Activated naive CD4-positive, alpha-beta T cell treated with anti-CD3 and anti-CD28 coated beads for 36 hours (primary cell): Measurements from ENCODE around the gene PAIP2B. TPM values are rescaled to one million over a fixed set of nuclear protein-coding genes. Genes with fewer than 3 reads are reported as not detected.
"Not testable (repeated sequence)": the region's sequence is repeated elsewhere in the genome, so short reads cannot be mapped to it uniquely, and the experiment has no call there.

Experiments used
- CTCF ChIA-PET: fragments of 350-600 bp; sonication (Branson Sonifier 250); formaldehyde crosslinking; loops from one replicate; lab custom pipeline; 2021; ENCODE audit warnings: antibody characterized with exemption; lab: Charles Lee
- DNase-seq: peaks from one replicate; pipeline ENCODE4 v3.0.0-alpha.2; 2020
- H3K27ac Mint-ChIP-seq: one replicate; pipeline ENCODE4 v1.8.0; 2021; ENCODE audit warnings: mild to moderate bottlenecking, mixed read lengths
- H3K27me3 Mint-ChIP-seq: one replicate; pipeline ENCODE4 v1.8.0; 2021; ENCODE audit warnings: low read depth, mixed read lengths
- H3K36me3 Mint-ChIP-seq: one replicate; pipeline ENCODE4 v1.8.0; 2021; ENCODE audit warnings: low read depth, mixed read lengths
- H3K4me1 Mint-ChIP-seq: one replicate; pipeline ENCODE4 v1.8.0; 2021; ENCODE audit warnings: low read depth, mixed read lengths
- H3K4me3 Mint-ChIP-seq: one replicate; pipeline ENCODE4 v1.8.0; 2021; ENCODE audit warnings: mild to moderate bottlenecking, moderate library complexity, mixed read lengths
- H3K9me3 Mint-ChIP-seq: one replicate; pipeline ENCODE4 v1.8.0; 2021; ENCODE audit warnings: mixed read lengths
- intact Hi-C: fragments of 100-400 bp; cut with micrococcal nuclease; formaldehyde crosslinking; loops from one replicate; pipeline ENCODE4 v1.15.1; 2023
- total RNA-seq, 2 experiments: library from RNA; stranded (reverse); gene quantifications; one replicate each; pipeline ENCODE4 v1.2.3, GENCODE V29; 2021

The PAIP2B gene
- total RNA-seq, 2 experiments from 2014 or later = 3.0 to 3.2 TPM

GRCh38 chr2:71243634-71244301 lies 16.9 kb upstream of the PAIP2B start:
- H3K4me3 Mint-ChIP-seq = no peak overlapping the region
- DNase-seq = no peak
- no peak overlapping the region for H3K27ac Mint-ChIP-seq
- intact Hi-C loops = no loop called here
- peaks cover 2% of the 10 kb centered on the region for H3K9me3 Mint-ChIP-seq
- H3K4me1 Mint-ChIP-seq = no peaks in the 10 kb centered on the region
- H3K36me3 Mint-ChIP-seq = no peaks in the 10 kb centered on the region
- CTCF ChIA-PET = no interaction called here
- peaks cover 12% of the 10 kb centered on the region for H3K27me3 Mint-ChIP-seq

GRCh38 chr2:71240794-71241193 lies 13.9 kb upstream of the PAIP2B start:
- no peak for DNase-seq
- H3K4me1 Mint-ChIP-seq = no peaks in the 10 kb centered on the region
- no peak overlapping the region for H3K27ac Mint-ChIP-seq
- intact Hi-C loops = no loop called here
- CTCF ChIA-PET = no interaction called here
- H3K27me3 Mint-ChIP-seq = peaks cover 5% of the 10 kb centered on the region
- no peak overlapping the region for H3K4me3 Mint-ChIP-seq
- no peaks in the 10 kb centered on the region for H3K9me3 Mint-ChIP-seq
- no peaks in the 10 kb centered on the region for H3K36me3 Mint-ChIP-seq

GRCh38 chr2:71238089-71238488 lies 11.2 kb upstream of the PAIP2B start:
- H3K27ac Mint-ChIP-seq = no peak overlapping the region
- H3K4me1 Mint-ChIP-seq = no peaks in the 10 kb centered on the region
- CTCF ChIA-PET = interaction anchor here (1.6 kb wide), 1 partner anchor 61 kb away, joined by 4 read pairs; no protein-coding TSS in a partner anchor

GRCh38 chr2:71235930-71236587 lies 9.2 kb upstream of the PAIP2B start:
- H3K4me3 Mint-ChIP-seq = no peak overlapping the region
- H3K4me1 Mint-ChIP-seq = no peaks in the 10 kb centered on the region
- no peaks in the 10 kb centered on the region for H3K9me3 Mint-ChIP-seq
- no peak for DNase-seq
- H3K27me3 Mint-ChIP-seq = peaks cover 5% of the 10 kb centered on the region
- H3K27ac Mint-ChIP-seq = no peak overlapping the region
- CTCF ChIA-PET = interaction anchor here (0.9 to 1.0 kb wide), 2 partner anchors 9 to 96 kb away, joined by 4 to 5 read pairs; partner anchors contain the start of gene ZNF638
- H3K36me3 Mint-ChIP-seq = no peaks in the 10 kb centered on the region
- intact Hi-C loops = no loop called here

More at GRCh38 chr2:71238089-71238488, 11.2 kb upstream of the PAIP2B start:
- DNase-seq = no peak
- H3K27me3 Mint-ChIP-seq = peaks cover 5% of the 10 kb centered on the region
- H3K9me3 Mint-ChIP-seq = no peaks in the 10 kb centered on the region
- H3K36me3 Mint-ChIP-seq = no peaks in the 10 kb centered on the region
- no peak overlapping the region for H3K4me3 Mint-ChIP-seq
- intact Hi-C loops = no loop called here

GRCh38 chr2:71233072-71233471 lies 6.2 kb upstream of the PAIP2B start:
- CTCF ChIA-PET = not testable (repeated sequence)

GRCh38 chr2:71226096-71226964 lies 573 bp downstream of the PAIP2B start:
- DNase-seq = peak; percentile 42
- no peaks in the 10 kb centered on the region for H3K9me3 Mint-ChIP-seq
- peak overlapping the region; percentile 85 for H3K27ac Mint-ChIP-seq
- CTCF ChIA-PET = interaction anchor here (0.6 to 1.3 kb wide), 4 partner anchors 102 to 288 kb away, joined by 3 to 8 read pairs (median 3); partner anchors contain the start of gene ZNF638
- H3K4me1 Mint-ChIP-seq = peaks cover 19% of the 10 kb centered on the region
- no peaks in the 10 kb centered on the region for H3K27me3 Mint-ChIP-seq
- intact Hi-C loops = loop anchor here (5.0 to 10.0 kb wide), 2 partner anchors 228 to 1484 kb away; partner anchors contain the start of genes ANXA4 and DYSF
- H3K4me3 Mint-ChIP-seq = peak overlapping the region; percentile 99
- no peaks in the 10 kb centered on the region for H3K36me3 Mint-ChIP-seq

More at GRCh38 chr2:71233072-71233471, 6.2 kb upstream of the PAIP2B start:
- intact Hi-C loops, H3K36me3 Mint-ChIP-seq, H3K27ac Mint-ChIP-seq, DNase-seq, H3K4me3 Mint-ChIP-seq, H3K4me1 Mint-ChIP-seq, H3K27me3 Mint-ChIP-seq, H3K9me3 Mint-ChIP-seq: not testable (repeated sequence)

GRCh38 chr2:71224935-71225334 lies 2.0 kb downstream of the PAIP2B start:
- intact Hi-C loops = loop anchor here (1.0 to 10.0 kb wide), 4 partner anchors 57 to 1483 kb away; partner anchors contain the start of genes ANXA4 and DYSF
- Mint-ChIP-seq H3K4me3 (no peak overlapping the region), H3K36me3 (no peaks in the 10 kb centered on the region), H3K4me1 (peaks cover 19% of the 10 kb centered on the region), H3K9me3 (no peaks in the 10 kb centered on the region), H3K27me3 (no peaks in the 10 kb centered on the region), H3K27ac (no peak overlapping the region)
- CTCF ChIA-PET = interaction anchor here (2.3 kb wide), 1 partner anchor 106 kb away, joined by 8 read pairs; the partner anchor contains the start of gene ZNF638
- no peak for DNase-seq

GRCh38 chr2:71224457-71224856 lies 2.4 kb downstream of the PAIP2B start:
- H3K4me1 Mint-ChIP-seq = peaks cover 19% of the 10 kb centered on the region
- no peaks in the 10 kb centered on the region for H3K9me3 Mint-ChIP-seq
- H3K27ac Mint-ChIP-seq = no peak overlapping the region
- no peak overlapping the region for H3K4me3 Mint-ChIP-seq
- no peaks in the 10 kb centered on the region for H3K27me3 Mint-ChIP-seq
- H3K36me3 Mint-ChIP-seq = no peaks in the 10 kb centered on the region
- no peak for DNase-seq
- CTCF ChIA-PET = interaction anchor here (2.3 kb wide), 1 partner anchor 107 kb away, joined by 8 read pairs; the partner anchor contains the start of gene ZNF638
- intact Hi-C loops = loop anchor here (1.0 to 10.0 kb wide), 3 partner anchors 58 to 286 kb away; partner anchors contain the start of gene DYSF

GRCh38 chr2:71223767-71224333 lies 3.1 kb downstream of the PAIP2B start:
- Mint-ChIP-seq H3K9me3 (no peaks in the 10 kb centered on the region), H3K36me3 (no peaks in the 10 kb centered on the region), H3K27ac (no peak overlapping the region), H3K4me3 (no peak overlapping the region), H3K27me3 (no peaks in the 10 kb centered on the region), H3K4me1 (peaks cover 19% of the 10 kb centered on the region)
- intact Hi-C loops = loop anchor here (1.0 to 10.0 kb wide), 3 partner anchors 58 to 287 kb away; partner anchors contain the start of gene DYSF
- peak; percentile 35 for DNase-seq
- CTCF ChIA-PET = interaction anchor here (2.3 kb wide), 1 partner anchor 107 kb away, joined by 8 read pairs; the partner anchor contains the start of gene ZNF638

- intact Hi-C loops = loop anchor here (10.0 kb wide), 1 partner anchor 234 kb away; the partner anchor contains the start of gene DYSF
- no peak overlapping the region for H3K27ac Mint-ChIP-seq
- no peaks in the 10 kb centered on the region for H3K27me3 Mint-ChIP-seq
- H3K4me1 Mint-ChIP-seq = peaks cover 11% of the 10 kb centered on the region
- CTCF ChIA-PET = no interaction called here
- H3K9me3 Mint-ChIP-seq = no peaks in the 10 kb centered on the region
- H3K4me3 Mint-ChIP-seq = no peak overlapping the region
- DNase-seq = no peak
- H3K36me3 Mint-ChIP-seq = no peaks in the 10 kb centered on the region
Measured at GRCh38 chr2:71220743-71221142, 6.2 kb downstream of the PAIP2B start.

GRCh38 chr2:71216501-71216900 lies 10.4 kb downstream of the PAIP2B start:
- no peaks in the 10 kb centered on the region for H3K4me1 Mint-ChIP-seq
- H3K36me3 Mint-ChIP-seq = no peaks in the 10 kb centered on the region
- no peak overlapping the region for H3K4me3 Mint-ChIP-seq
- H3K27me3 Mint-ChIP-seq = no peaks in the 10 kb centered on the region
- DNase-seq = no peak
- CTCF ChIA-PET = no interaction called here
- H3K27ac Mint-ChIP-seq = no peak overlapping the region
- H3K9me3 Mint-ChIP-seq = no peaks in the 10 kb centered on the region
- intact Hi-C loops = no loop called here
